HepG2 (cell line): ENCODE measurements around the gene CCDC177. TPM values are rescaled to one million over a fixed set of nuclear protein-coding genes. Genes with fewer than 3 reads are reported as not detected.

Experiments used
- ARNT2 ChIP-seq: sonication (generic); formaldehyde crosslinking; IDR thresholded peaks from 2 replicates; pipeline ENCODE4 v1.8.0; 2022; ENCODE audit warnings: mild to moderate bottlenecking, low read depth, missing genetic modification reagents, moderate library complexity
- ATF6 ChIP-seq: sonication (generic); formaldehyde crosslinking; conservative IDR thresholded peaks from 2 replicates; pipeline ENCODE4 v1.4.0; 2020; ENCODE audit warnings: missing genetic modification reagents
- CREB3 ChIP-seq: sonication (generic); formaldehyde crosslinking; IDR thresholded peaks from 2 replicates; pipeline ENCODE4 v1.5.0; 2020; ENCODE audit warnings: missing genetic modification reagents
- ESRRA ChIP-seq: sonication (generic); formaldehyde crosslinking; IDR thresholded peaks from 2 replicates; pipeline ENCODE4 v1.5.1; 2020; ENCODE audit warnings: mild to moderate bottlenecking, low read depth, missing genetic modification reagents
- FOXC1 ChIP-seq: sonication (generic); formaldehyde crosslinking; IDR thresholded peaks from 2 replicates; pipeline ENCODE4 v1.8.0; 2022; ENCODE audit warnings: mild to moderate bottlenecking, missing genetic modification reagents, borderline replicate concordance
- GABPA ChIP-seq, 2 experiments: IDR thresholded peaks; 2 replicates each; pipeline ENCODE4 v1.6.1; 2011 to 2016; ENCODE audit warnings: low read depth in 2 of 2, low read length in 1 of 2, missing biosample characterization in 1 of 2, missing genetic modification characterization in 1 of 2
- KLF13 ChIP-seq: sonication (generic); formaldehyde crosslinking; IDR thresholded peaks from 2 replicates; pipeline ENCODE4 v1.4.0; 2020; ENCODE audit warnings: mild to moderate bottlenecking, missing genetic modification reagents
- PHB2 ChIP-seq: fragments of 450-650 bp; IDR thresholded peaks from 2 replicates; pipeline ENCODE4 v1.6.1; 2018; ENCODE audit not compliant: partially characterized antibody
- SOX5 ChIP-seq: IDR thresholded peaks from 2 replicates; pipeline ENCODE4 v1.6.1; 2016; ENCODE audit warnings: borderline replicate concordance
- SP5 ChIP-seq: IDR thresholded peaks from 2 replicates; pipeline ENCODE4 v1.6.1; 2016; ENCODE audit warnings: low read depth, borderline replicate concordance
- TFAP4 ChIP-seq: sonication (generic); IDR thresholded peaks from 2 replicates; pipeline ENCODE4 v1.6.1; 2016; ENCODE audit warnings: low read depth, borderline replicate concordance
- ZFP37 ChIP-seq: sonication (generic); formaldehyde crosslinking; IDR thresholded peaks from 2 replicates; pipeline ENCODE4 v1.4.0; 2020; ENCODE audit warnings: missing genetic modification reagents, borderline replicate concordance
- ZKSCAN1 ChIP-seq: fragments of 150-350 bp; IDR thresholded peaks from 2 replicates; pipeline ENCODE4 v1.6.1; 2014; ENCODE audit warnings: low read length
- ZNF460 ChIP-seq: sonication (generic); formaldehyde crosslinking; IDR thresholded peaks from 2 replicates; pipeline ENCODE4 v1.5.1; 2020; ENCODE audit warnings: missing genetic modification reagents, mild to moderate bottlenecking, borderline replicate concordance
- ZNF567 ChIP-seq: sonication (generic); formaldehyde crosslinking; IDR thresholded peaks from 2 replicates; pipeline ENCODE4 v1.8.1; 2023; ENCODE audit warnings: mild to moderate bottlenecking, missing genetic modification reagents, borderline replicate concordance
- ZSCAN30 ChIP-seq: sonication (generic); formaldehyde crosslinking; IDR thresholded peaks from 2 replicates; pipeline ENCODE4 v1.5.0; 2020; ENCODE audit warnings: mild to moderate bottlenecking, missing genetic modification reagents
- polyA plus RNA-seq, 8 experiments: library from polyadenylated mRNA; depleted of rRNA in 3 of 8; stranded (reverse) in 7 of 8; unstranded in 1 of 8; fragments of >200 nt; fragmentation: Illumina TruSeq in 4 of 8; extraction: Trizol in 4 of 8; gene quantifications; 2 replicates each; pipeline versions ENCODE4 v1.2.1 to v1.2.3, GENCODE V29; 2011 to 2016; ENCODE audit warnings: low read depth in 4 of 8, missing spikeins in 1 of 8, mixed read lengths in 1 of 8; ENCODE audit not compliant: insufficient read depth in 1 of 8
- total RNA-seq, 5 experiments: library from RNA; depleted of rRNA; stranded (reverse); fragments of >200 nt; fragmentation: Illumina TruSeq; extraction: Trizol; gene quantifications; 2 replicates each; pipeline ENCODE4 v1.2.3, GENCODE V29; 2016; ENCODE audit warnings: low read depth in 1 of 5
- TF ChIP-seq, protein P1 (sequence below): sonication (generic); formaldehyde crosslinking; IDR thresholded peaks from 2 replicates; pipeline ENCODE4 v1.8.1; 2022; ENCODE audit warnings: low read depth, mild to moderate bottlenecking, missing genetic modification reagents
- TF ChIP-seq, protein P2 (sequence below): IDR thresholded peaks from 2 replicates; pipeline ENCODE4 v1.6.1; 2012; ENCODE audit warnings: inconsistent platforms

Gene CCDC177
- total and polyA plus RNA-seq, 2 of the 13 experiments (the other 11 are each of a cell fraction or from before 2014, with no cell fraction given), result not detected

GRCh38 chr14:69580009-69580577 lies 5.4 kb upstream of the CCDC177 start (continued):
- TF ChIP-seq ZNF460 (CRISPR knock-in tag), result peak; percentile 27; the same call in 1 of the 2 replicates
- no peak for TF ChIP-seq ARNT2 (CRISPR knock-in tag)
- TF ChIP-seq KLF13 (CRISPR knock-in tag), result no peak
- TF ChIP-seq ZNF567, result no peak
- no peak; the same call in 1 of the 2 replicates for TF ChIP-seq SP5 (CRISPR knock-in tag)
- TF ChIP-seq ESRRA (CRISPR knock-in tag), result 0 out of 2 replicates have a peak, but pooled peaks have one; percentile 25
- no peak for TF ChIP-seq TFAP4
- no peak for TF ChIP-seq GABPA (IDR thresholded peaks at IDR 0.05; ENCODE audit: low read depth, low read length)
- no peak for TF ChIP-seq GABPA (CRISPR knock-in tag; IDR thresholded peaks at IDR 0.05; ENCODE audit: low read depth)
- TF ChIP-seq CREB3 (CRISPR knock-in tag), result no peak
- TF ChIP-seq FOXC1 (CRISPR knock-in tag), result peak; percentile 71; the same call in 1 of the 2 replicates
- TF ChIP-seq SOX5 (CRISPR knock-in tag), result peak; percentile 67; the same call in 1 of the 2 replicates
- TF ChIP-seq ZKSCAN1, result no peak
- TF ChIP-seq PHB2, result no peak
- no peak for TF ChIP-seq ZSCAN30 (CRISPR knock-in tag)
- TF ChIP-seq, protein P1, sequence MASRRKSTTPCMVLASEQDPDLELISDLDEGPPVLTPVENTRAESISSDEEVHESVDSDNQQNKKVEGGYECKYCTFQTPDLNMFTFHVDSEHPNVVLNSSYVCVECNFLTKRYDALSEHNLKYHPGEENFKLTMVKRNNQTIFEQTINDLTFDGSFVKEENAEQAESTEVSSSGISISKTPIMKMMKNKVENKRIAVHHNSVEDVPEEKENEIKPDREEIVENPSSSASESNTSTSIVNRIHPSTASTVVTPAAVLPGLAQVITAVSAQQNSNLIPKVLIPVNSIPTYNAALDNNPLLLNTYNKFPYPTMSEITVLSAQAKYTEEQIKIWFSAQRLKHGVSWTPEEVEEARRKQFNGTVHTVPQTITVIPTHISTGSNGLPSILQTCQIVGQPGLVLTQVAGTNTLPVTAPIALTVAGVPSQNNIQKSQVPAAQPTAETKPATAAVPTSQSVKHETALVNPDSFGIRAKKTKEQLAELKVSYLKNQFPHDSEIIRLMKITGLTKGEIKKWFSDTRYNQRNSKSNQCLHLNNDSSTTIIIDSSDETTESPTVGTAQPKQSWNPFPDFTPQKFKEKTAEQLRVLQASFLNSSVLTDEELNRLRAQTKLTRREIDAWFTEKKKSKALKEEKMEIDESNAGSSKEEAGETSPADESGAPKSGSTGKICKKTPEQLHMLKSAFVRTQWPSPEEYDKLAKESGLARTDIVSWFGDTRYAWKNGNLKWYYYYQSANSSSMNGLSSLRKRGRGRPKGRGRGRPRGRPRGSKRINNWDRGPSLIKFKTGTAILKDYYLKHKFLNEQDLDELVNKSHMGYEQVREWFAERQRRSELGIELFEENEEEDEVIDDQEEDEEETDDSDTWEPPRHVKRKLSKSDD, result peak; percentile 85
- no peak for TF ChIP-seq ZFP37 (CRISPR knock-in tag)
- no peak for TF ChIP-seq ATF6
- TF ChIP-seq, protein P2, sequence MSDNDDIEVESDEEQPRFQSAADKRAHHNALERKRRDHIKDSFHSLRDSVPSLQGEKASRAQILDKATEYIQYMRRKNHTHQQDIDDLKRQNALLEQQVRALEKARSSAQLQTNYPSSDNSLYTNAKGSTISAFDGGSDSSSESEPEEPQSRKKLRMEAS, result no peak
